ENCODE data around the gene TSEN54.

DNA sequence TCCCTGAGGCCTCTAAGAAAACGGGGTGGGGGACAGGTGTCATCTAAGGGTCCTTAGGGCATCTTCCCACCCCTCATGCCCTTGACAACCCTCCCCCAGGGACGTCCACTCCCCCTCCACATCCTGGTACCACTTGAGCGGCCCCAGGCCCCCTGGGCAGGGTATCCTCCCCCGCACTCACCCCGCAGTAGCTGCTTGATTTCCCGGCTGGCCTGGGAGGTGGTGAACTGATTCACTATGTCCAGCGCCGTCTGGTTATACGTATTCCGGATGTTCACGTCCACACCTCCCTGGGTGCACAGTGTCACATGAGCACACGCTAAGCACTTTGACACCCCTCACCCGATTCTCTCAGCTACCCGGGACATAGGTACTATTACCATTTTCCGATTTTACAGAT lies 10.7 kb upstream of the TSEN54 start:
- TF ChIP-seq POLR2A (IDR thresholded peaks at IDR 0.05) (no peak), EP300 (IDR thresholded peaks at IDR 0.05) (no peak)
- TF ChIP-seq, protein P1, sequence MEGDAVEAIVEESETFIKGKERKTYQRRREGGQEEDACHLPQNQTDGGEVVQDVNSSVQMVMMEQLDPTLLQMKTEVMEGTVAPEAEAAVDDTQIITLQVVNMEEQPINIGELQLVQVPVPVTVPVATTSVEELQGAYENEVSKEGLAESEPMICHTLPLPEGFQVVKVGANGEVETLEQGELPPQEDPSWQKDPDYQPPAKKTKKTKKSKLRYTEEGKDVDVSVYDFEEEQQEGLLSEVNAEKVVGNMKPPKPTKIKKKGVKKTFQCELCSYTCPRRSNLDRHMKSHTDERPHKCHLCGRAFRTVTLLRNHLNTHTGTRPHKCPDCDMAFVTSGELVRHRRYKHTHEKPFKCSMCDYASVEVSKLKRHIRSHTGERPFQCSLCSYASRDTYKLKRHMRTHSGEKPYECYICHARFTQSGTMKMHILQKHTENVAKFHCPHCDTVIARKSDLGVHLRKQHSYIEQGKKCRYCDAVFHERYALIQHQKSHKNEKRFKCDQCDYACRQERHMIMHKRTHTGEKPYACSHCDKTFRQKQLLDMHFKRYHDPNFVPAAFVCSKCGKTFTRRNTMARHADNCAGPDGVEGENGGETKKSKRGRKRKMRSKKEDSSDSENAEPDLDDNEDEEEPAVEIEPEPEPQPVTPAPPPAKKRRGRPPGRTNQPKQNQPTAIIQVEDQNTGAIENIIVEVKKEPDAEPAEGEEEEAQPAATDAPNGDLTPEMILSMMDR (IDR thresholded peaks at IDR 0.05), result no peak
